GM10266 (cell line): ENCODE results near the gene ASPG.
A peak's percentile ranks its signal among the peaks of the same experiment; 100 is the strongest.

Experiments used
- DNase-seq: peaks from one replicate; pipeline ENCODE4 v3.0.0; 2012; ENCODE audit errors: extremely low spot score
- TF ChIP-seq, protein P1 (sequence below): IDR thresholded peaks from 2 replicates; pipeline ENCODE4 v1.5.1; 2012; ENCODE audit warnings: mild to moderate bottlenecking, low read depth; ENCODE audit not compliant: control insufficient read depth, insufficient read depth; ENCODE audit errors: missing control alignments

ASPG gene

DNA sequence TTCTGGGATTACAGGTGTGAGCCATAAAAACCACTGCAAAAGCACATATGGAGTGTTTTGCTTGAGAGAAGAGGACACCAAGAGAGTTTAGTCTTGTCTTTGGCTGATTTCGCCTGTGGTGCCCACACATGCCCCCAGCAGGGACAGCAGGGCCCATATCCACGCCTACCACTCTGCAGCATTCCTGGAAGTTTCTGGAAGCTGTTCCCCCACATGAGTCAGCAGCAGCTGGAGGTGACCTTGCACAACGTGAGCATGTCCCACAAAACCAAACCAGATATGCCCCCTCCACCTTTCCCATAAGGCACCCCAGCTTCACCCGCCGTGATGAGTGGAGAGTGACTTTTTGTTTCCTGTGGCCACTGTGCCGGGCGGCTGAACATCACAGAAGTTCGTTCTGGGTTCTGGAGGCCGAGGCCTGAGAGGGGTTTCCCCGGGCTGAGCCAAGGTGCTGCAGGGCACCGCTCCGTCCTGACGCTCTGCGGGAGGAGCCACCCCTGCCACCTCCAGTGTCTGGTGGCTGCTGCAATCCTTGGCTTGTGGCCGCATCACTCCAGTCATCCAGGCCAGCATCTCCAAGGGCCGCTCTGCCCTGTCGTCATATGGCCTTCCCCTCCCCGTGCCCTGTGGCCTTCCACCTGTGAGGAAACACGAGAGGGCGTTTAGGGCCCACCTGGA is 4.7 kb downstream of the ASPG start:
- DNase-seq = no peak

DNA sequence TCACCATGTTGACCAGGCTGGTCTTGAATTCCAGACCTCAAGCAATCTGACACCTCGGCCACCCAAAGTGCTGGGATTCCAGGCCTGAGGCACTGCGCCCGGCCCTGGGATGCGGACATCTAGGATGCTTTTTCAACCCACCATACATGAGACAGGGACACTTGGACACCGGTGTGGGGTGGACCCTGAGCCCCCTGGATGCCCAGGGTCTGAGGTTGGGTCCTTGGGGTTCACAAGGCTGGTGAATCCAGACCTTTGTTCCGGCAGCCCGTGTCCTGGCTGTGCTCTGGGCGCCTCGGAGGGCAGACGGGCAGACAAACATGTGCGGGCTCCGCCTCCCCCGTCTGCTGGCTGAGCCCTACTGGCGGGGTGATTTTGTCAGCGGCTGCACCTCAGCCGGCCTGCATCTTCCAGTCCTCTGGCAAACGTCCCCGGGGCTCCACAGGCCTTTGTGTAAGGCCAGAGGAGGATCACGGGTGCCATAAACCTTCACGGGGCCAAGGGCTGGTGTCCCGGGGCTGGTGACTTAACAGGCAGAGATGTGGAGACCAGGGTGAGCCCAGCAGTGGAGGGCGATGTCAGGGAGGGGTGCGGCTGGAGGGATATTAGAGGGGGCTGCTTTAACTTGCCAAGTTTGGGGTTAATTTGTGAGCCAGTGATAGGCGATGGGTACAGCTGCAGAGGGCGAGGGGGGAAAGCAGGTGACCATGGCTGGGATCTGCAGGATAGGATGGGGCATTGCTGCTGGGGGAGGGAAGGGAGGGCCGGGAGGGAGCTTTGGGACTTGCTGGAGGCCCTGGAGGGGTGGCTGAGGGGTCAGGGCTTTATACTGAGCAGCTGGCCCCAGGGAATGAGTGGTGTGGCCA is 5.8 kb downstream of the ASPG start:
- TF ChIP-seq, protein P1, sequence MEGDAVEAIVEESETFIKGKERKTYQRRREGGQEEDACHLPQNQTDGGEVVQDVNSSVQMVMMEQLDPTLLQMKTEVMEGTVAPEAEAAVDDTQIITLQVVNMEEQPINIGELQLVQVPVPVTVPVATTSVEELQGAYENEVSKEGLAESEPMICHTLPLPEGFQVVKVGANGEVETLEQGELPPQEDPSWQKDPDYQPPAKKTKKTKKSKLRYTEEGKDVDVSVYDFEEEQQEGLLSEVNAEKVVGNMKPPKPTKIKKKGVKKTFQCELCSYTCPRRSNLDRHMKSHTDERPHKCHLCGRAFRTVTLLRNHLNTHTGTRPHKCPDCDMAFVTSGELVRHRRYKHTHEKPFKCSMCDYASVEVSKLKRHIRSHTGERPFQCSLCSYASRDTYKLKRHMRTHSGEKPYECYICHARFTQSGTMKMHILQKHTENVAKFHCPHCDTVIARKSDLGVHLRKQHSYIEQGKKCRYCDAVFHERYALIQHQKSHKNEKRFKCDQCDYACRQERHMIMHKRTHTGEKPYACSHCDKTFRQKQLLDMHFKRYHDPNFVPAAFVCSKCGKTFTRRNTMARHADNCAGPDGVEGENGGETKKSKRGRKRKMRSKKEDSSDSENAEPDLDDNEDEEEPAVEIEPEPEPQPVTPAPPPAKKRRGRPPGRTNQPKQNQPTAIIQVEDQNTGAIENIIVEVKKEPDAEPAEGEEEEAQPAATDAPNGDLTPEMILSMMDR = no peak
- no peak for DNase-seq

More for the DNA sequence above, 4.7 kb downstream of the ASPG start:
- TF ChIP-seq, protein P1 = no peak

DNA sequence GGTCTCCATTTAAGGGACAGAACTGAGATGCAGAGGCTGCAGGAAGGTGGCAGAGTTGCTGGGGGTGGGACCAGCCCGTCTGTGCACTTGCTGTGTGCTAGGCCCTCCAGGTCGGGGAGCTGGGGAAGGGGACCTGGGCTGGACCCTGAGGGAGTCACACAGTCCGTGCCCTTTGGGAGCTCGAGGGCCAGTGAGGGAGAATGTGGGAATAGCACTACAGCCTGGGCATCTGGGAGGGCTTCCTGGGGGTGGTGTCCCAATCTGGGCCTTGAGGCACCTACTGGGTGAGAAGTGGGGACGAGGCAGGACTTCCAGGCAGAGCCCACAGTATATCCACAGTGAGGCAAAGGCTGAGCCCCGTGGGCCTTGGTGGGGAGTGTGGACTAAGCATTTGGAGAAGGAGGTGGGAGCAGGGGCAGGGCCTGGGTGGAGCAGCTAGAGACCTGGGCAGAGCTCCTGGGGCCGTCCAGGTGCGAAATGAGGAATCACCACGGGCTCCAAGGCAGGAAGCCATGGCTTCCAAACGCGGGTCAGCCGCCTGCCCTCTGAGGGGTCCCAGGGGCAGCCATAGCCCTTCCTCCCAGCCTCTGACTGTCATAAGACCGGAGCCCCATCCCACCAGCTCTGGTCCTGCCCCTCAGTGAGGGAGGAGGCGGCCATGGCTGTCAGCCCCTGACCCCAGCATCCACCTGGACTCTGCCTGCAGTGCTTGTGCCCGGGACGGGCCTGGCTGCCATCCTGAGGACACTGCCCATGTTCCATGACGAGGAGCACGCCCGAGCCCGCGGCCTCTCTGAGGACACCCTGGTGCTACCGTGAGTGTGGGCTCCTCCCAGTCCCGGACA is 6.6 kb downstream of the ASPG start:
- no peak for DNase-seq
- TF ChIP-seq, protein P1 = no peak

DNA sequence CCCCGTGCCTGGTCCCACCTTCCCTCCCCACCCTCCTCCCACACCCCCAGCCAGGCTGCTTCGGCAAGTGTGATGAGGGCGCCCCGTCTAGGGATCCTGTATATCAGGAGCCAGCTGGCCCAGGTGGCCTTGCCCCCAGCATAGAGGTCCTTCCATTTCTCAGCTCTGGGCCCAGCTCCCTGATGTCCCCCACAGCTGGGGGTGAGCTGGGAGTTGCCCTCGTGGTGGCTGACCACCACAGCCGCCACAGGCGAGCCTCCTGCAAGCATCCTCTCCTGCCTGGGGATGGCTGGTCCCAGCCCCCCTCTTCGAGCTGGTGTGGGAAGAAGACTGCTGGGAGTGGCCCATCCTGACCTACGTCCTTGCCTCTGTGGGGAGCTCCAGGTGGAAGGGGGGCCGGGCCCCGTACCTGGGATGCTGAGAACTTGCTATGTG is 7.4 kb downstream of the ASPG start:
- no peak for DNase-seq
- TF ChIP-seq, protein P1 = no peak

DNA sequence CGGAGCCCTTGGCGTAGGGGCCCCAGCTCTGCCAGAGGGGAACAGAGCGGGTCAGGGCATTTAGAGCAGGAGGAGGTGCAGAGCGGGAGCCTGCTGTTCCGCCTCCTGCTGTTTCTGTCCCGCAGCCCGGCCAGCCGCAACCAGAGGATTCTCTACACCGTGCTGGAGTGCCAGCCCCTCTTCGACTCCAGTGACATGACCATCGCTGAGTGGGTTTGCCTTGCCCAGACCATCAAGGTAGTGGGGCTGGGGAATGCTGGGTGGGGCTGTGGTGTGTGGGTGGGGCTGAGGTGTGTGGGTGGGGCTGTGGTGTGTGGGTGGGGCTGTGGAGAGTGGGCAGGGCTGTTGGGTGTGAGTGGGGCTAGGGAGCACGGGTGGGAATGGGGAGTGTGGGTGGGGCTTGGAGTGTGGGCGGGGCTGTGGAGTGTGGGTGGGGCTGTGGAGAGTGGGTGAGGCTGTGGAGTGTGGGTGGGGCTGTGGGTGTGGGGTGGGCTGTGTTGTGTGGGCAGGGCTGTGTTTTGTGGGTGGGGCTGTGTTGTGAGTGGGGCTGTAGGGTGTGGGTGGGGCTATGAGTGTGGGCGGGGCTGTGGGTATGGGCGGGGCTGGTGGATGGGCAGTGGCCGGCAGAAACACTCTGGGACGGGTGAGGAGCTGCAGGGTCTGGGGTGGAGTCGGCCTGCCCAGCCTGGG is 8.0 kb downstream of the ASPG start:
- TF ChIP-seq, protein P1 = no peak
- DNase-seq = no peak

DNA sequence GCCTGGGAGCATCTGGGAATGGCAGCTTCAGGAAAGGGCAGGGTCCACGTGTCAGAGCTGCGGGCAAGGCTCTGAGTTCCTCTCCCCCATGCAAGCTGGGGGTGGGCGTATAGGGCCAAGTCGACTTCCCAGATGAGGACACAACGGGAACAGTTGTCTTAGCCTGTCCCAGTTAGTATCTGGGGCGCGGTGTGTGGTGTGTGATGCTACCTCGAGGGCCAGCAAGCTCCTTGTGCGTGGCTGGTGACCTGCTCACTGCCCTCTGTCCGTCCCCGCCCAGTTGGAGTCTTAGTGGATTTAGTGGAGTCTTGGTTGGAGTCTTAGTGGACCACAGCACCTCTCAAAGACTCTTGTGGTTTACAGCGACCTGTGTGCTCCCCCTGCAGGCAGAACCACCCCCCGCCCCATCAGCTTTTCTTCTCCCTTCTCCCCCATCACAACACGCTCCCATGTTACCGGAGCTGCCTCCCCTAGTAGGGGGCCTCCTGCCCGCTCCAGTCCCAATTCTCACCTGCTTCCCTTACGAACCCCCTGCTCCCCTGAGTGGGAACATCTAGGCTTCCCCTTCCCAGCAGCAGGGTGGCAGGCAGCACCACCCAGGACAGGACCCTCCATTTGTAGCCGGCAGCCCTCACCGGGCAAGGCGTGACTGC is 8.7 kb downstream of the ASPG start:
- no peak for DNase-seq
- TF ChIP-seq, protein P1 = peak; percentile 33
